ENCODE data around the gene ANGPTL2.

The ANGPTL2 gene

DNA sequence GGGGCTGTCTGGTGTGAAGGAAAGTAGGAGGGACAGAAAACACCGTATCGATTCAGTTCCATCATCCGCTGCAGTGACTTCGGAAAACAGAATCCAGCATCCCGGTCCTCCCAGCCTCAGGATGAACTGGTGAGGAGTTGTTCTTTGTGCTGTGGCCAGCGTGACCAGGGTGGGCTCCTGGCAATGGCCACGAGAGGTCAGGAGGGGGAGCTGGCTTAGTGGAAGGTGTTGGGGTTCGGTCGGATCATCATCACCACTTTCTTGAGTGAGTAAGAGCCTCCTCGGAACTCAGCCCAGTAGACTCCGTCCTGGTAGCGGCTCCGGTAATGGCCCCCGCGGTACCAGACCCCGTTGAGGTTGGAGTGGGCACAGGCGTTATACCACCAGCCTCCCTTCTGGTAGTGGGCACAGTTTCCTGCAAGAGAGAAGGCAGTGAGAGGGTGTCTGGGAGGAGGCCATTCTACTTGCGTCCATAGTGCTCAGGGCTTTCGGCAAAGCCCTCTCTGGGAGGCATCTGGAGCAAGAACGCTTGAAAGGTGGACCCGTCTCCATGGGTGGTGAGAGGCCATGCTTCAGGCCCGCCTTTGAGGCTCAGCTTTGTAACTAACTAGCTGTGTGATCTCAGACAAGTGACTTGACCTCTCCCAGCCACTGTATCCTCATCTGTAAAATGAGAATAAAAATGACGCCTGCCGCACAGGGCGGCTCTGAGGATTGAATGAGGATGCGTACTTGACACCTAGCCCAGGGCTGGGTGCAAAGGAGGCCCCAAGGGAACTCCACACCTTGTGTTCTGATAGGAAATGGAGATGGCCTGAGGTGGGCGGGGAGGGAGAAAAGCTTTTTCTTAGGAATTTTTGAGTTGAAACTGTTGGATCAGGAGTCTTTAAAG, 33.5 kb downstream of the ANGPTL2 start:
- Histone ChIP-seq H3K4me1 (ENCODE audit: control insufficient read depth, insufficient read depth, low read length) (no peaks in the 10 kb centered on the region), H3K9ac (ENCODE audit: low read length) (no peak overlapping the region), H3K27ac (ENCODE audit: low read depth, low read length) (peak overlapping the region; percentile 49), H3K4me3 (ENCODE audit: low read length) (no peak overlapping the region), H3K36me3 (ENCODE audit: control insufficient read depth, insufficient read depth, low read length) (peaks cover 3% of the 10 kb centered on the region), H3K27me3 (ENCODE audit: control insufficient read depth, insufficient read depth, low read length) (no peaks in the 10 kb centered on the region)

DNA sequence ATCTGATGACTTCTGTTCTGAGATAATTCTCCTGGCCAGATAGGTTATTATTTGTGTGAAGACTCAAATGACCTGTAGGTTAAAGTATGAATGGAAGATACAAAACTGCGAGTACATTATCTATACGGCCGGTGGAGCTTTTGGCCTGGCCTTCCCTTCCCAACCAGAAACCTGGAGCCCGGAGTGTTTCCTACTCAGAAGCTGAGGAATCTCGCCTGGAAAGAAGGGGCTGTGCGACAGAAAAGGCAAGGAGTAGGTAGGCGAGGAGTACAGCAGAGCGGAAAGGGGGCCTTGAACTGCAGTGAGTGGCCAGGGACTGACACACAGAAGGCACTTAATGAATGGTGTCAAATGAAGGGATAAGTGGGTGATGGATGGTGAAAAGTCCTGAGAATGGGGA, 34.6 kb downstream of the ANGPTL2 start:
- Histone ChIP-seq H3K9ac (ENCODE audit: low read length) (no peak overlapping the region), H3K36me3 (ENCODE audit: control insufficient read depth, insufficient read depth, low read length) (peaks cover 3% of the 10 kb centered on the region), H3K27me3 (ENCODE audit: control insufficient read depth, insufficient read depth, low read length) (no peaks in the 10 kb centered on the region), H3K4me1 (ENCODE audit: control insufficient read depth, insufficient read depth, low read length) (no peaks in the 10 kb centered on the region), H3K27ac (ENCODE audit: low read depth, low read length) (no peak overlapping the region), H3K4me3 (ENCODE audit: low read length) (no peak overlapping the region)

DNA sequence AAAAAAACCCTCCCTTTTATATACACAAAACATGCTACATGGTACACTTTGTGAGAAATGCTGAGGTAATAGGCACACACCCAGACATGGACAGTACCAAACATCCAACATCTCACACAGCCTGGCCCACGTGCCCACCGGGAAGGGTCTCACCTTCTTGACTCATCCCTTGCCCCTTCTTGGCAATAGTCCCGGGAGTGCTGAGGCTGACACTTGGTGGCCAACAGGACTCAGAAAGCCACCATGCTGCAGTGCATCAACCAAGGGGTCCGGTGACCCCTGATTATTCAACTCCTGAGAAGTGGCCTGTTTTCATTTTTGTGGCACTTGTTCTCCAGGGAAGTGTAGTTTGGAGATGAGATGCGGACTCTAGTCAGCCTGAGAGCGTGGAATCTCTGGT, 35.0 kb downstream of the ANGPTL2 start:
- no peaks in the 10 kb centered on the region for H3K27me3 ChIP-seq (ENCODE audit: control insufficient read depth, insufficient read depth, low read length)
- no peak overlapping the region for H3K9ac ChIP-seq (ENCODE audit: low read length)
- no peak overlapping the region for H3K4me3 ChIP-seq (ENCODE audit: low read length)
- H3K4me1 ChIP-seq (ENCODE audit: control insufficient read depth, insufficient read depth, low read length): no peaks in the 10 kb centered on the region
- peaks cover 3% of the 10 kb centered on the region for H3K36me3 ChIP-seq (ENCODE audit: control insufficient read depth, insufficient read depth, low read length)
- no peak overlapping the region for H3K27ac ChIP-seq (ENCODE audit: low read depth, low read length)

DNA sequence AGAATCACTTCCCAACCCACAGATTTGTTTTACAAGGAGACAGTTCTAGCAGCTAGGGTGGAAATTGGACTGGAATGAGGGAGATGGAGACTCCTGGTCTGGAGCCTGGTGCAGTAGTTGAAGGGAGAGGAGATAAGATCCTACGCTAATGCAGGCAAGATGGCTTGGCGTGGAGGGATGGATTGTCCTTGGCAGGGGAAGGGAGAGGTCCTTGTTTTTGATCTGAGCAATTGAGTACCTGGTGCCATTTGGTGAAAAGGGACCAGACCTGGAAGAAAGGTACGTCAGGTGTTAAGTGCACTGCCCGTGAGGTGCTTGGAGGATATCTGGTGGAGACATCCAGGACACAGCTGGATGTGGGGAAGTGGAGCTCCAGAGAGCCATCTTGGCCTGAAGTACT, 35.7 kb downstream of the ANGPTL2 start:
- H3K4me1 ChIP-seq (ENCODE audit: control insufficient read depth, insufficient read depth, low read length): no peaks in the 10 kb centered on the region
- no peak overlapping the region for H3K9ac ChIP-seq (ENCODE audit: low read length)
- peaks cover 3% of the 10 kb centered on the region for H3K36me3 ChIP-seq (ENCODE audit: control insufficient read depth, insufficient read depth, low read length)
- no peak overlapping the region for H3K4me3 ChIP-seq (ENCODE audit: low read length)
- H3K27ac ChIP-seq (ENCODE audit: low read depth, low read length): no peak overlapping the region
- H3K27me3 ChIP-seq (ENCODE audit: control insufficient read depth, insufficient read depth, low read length): no peaks in the 10 kb centered on the region

DNA sequence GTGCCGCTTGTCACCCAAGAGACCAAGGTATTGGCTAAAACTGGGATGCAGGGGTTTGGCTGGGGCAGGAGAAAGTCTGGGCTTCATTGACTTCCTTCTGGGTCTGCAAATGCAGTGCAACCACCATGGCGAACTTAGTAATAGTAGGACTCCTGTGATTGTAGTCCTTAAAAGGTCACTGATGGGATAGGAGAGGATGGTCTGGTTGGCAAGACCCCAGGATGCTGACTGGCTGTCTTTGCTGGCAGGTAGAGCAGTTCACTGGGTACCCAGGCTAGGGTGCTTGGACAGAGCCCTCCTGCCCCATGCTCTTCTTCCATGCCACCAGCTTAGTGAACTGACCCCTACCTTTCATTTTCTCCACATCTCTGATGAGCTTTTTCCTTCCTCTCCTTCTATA, 37.2 kb downstream of the ANGPTL2 start:
- H3K36me3 ChIP-seq (ENCODE audit: control insufficient read depth, insufficient read depth, low read length): peaks cover 3% of the 10 kb centered on the region
- H3K27ac ChIP-seq (ENCODE audit: low read depth, low read length): no peak overlapping the region
- H3K4me1 ChIP-seq (ENCODE audit: control insufficient read depth, insufficient read depth, low read length): no peaks in the 10 kb centered on the region
- no peak overlapping the region for H3K4me3 ChIP-seq (ENCODE audit: low read length)
- no peaks in the 10 kb centered on the region for H3K27me3 ChIP-seq (ENCODE audit: control insufficient read depth, insufficient read depth, low read length)
- no peak overlapping the region for H3K9ac ChIP-seq (ENCODE audit: low read length)

DNA sequence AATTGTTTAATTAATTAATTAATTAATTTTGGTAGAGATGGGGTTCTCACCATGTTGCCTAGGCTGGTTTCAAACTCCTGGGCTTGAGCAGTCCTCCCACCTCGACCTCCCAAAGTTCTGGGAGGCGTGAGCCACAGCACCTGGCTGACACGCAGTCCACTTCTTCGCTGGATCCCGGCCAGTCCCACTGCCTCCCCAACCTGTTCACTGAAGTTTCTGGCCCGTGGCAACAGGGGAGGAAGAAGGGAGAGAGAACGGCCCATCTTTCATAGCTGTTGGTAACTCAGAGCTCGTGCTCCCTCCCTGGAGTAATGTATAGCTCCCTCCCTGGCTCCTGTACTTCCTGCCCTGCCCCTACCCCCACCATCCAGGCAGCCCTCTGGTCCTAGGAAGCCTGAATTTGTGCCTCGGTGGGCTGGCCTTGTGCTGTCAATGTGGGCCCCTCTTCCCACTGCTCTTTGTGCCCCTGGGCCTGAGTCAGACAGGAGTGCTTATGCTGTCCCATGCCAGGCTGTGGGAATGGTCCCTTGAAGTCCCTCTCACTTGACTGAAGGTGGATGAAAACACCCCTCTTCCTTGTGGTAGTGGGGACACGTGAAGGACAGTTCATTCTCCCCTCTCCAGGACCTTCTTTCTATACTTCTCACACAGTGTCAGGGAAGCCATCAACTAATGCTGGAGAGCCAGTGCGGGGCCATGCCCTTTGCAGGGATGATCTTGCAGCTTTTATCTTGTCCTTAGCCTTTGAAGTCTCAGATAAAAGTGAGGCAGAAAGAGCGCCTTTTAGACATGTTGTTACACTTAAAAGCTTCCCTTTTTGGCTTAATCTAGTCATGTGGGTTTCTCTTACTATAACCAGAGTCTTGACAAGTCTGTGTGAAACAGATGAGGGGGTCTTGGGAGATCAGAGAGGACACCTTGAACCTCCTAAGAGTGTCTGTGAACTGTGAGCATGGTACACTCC, 38.1 kb downstream of the ANGPTL2 start:
- H3K27ac ChIP-seq (ENCODE audit: low read depth, low read length): no peak overlapping the region
- H3K27me3 ChIP-seq (ENCODE audit: control insufficient read depth, insufficient read depth, low read length): no peaks in the 10 kb centered on the region
- H3K36me3 ChIP-seq (ENCODE audit: control insufficient read depth, insufficient read depth, low read length): peaks cover 3% of the 10 kb centered on the region
- no peak overlapping the region for H3K9ac ChIP-seq (ENCODE audit: low read length)
- H3K4me3 ChIP-seq (ENCODE audit: low read length): no peak overlapping the region
- H3K4me1 ChIP-seq (ENCODE audit: control insufficient read depth, insufficient read depth, low read length): no peaks in the 10 kb centered on the region

DNA sequence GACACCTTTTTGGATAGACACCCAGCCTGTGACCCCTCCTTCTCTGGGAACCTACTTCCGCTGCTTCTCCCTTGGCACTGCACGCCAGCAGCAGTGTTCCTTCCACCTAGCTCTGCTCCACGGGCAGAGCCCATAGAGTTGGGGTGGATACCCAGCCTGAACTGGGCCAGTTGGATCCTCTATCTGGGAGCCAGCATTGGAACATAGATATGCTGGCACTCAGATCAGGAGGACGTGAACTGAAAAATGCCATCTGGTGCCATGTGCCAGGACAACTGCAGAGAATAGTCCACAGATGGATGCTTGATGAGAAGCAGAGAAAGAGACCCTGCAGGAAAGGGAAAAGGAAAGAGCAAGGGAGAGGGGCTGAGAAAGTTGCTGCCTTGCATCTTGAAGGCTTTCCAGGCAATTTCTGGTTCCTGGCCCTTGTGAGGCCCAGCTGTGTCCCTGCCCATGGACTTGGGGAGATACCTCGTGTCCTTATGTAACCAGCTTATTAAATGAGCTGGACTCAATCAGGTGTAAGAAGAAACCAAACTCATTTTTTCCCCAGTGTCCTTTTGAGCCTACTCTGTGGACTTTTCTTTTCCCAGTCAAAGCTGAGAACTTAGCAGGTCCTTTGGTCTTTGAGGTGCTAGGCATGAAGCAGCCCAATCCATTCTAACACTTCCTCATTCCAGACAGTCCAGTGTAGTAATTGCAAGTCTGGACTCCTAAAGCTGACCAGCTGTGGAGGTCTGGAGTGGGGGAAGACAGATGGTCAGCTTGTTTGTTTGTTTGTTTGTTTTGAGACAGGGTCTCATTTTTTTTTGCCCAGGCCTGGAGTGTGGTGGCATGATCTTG, 39.1 kb downstream of the ANGPTL2 start:
- Histone ChIP-seq H3K27me3 (ENCODE audit: control insufficient read depth, insufficient read depth, low read length) (no peaks in the 10 kb centered on the region), H3K27ac (ENCODE audit: low read depth, low read length) (no peak overlapping the region), H3K9ac (ENCODE audit: low read length) (no peak overlapping the region), H3K4me3 (ENCODE audit: low read length) (no peak overlapping the region), H3K4me1 (ENCODE audit: control insufficient read depth, insufficient read depth, low read length) (no peaks in the 10 kb centered on the region), H3K36me3 (ENCODE audit: control insufficient read depth, insufficient read depth, low read length) (no peaks in the 10 kb centered on the region)

DNA sequence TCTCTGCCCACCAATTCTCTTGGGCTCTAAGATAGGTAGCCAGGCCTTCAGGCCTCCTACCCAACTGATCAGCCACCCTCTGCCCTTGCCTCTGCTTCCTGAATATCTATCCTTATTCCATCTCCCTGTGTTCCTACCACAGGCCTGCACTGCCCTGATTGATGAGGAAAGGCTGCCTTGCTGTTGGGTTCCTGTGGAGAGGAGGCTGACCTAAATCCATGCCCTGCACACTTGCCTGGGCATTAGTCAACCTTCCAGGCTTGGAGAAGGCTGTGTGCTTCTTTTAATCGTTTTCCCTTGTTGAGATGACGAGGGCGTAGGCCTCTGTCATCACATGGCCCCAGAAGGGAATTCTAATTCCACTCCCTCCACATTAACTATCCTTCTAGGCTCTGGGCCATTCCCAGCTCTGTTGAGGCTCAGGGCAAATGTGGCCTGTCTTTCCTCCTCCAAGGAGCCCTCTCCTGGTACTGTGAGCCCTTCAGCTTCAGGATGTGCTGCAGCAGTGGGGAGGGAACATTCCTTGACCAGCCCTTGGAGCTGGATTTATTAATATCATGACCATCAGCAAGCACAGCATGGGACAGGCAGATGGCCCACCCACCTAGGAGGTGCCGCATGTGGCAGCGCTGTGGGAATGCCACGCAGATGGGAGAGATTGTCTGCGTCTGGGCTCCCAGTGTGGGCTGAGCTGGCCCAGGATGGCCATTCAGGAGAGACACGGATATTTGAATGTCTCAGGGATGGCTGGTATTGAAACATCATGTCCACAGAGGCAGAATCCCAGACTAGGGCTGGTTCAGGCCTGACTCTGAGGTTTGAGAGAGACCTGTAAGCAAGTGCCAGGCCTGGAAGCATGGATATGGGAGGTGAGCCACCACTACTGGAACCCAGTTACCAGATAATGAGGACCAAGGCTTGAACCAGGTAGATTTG, 40.9 kb downstream of the ANGPTL2 start:
- Histone ChIP-seq H3K27me3 (ENCODE audit: control insufficient read depth, insufficient read depth, low read length) (no peaks in the 10 kb centered on the region), H3K27ac (ENCODE audit: low read depth, low read length) (no peak overlapping the region), H3K4me3 (ENCODE audit: low read length) (no peak overlapping the region), H3K36me3 (ENCODE audit: control insufficient read depth, insufficient read depth, low read length) (no peaks in the 10 kb centered on the region), H3K4me1 (ENCODE audit: control insufficient read depth, insufficient read depth, low read length) (no peaks in the 10 kb centered on the region), H3K9ac (ENCODE audit: low read length) (no peak overlapping the region)

DNA sequence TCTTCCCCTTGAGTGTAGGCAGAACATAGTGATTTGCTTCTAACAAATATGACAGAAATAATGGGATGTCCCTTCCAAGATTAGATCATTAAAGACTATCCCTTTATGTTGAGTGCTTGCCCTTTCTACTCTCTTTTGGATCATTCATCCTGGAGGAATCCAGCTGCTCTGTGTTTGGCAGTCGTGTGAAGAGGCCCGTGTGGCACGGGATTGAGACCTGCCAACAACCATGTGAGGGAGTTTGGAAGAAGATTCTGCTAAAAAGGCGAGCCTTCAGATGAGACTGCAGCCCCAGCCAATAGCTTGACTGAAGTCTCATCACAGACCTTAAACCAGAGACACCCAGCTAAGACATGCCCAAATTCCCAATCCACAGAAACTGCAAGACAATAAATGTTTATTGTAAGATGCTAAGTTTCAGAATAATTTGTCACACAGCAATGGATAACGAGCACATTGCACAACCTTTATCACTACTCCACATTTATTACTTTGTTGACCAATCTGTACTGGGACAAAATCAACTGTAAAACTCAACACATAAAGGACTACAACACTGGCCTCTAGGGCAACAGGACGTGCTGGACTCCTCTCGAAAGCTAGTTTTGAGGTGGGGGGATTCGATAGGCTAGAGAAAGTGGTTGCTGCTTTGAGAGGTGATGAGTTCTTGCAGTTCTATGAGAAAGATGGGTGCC, 42.8 kb downstream of the ANGPTL2 start:
- no peaks in the 10 kb centered on the region for H3K36me3 ChIP-seq (ENCODE audit: control insufficient read depth, insufficient read depth, low read length)
- H3K9ac ChIP-seq (ENCODE audit: low read length): no peak overlapping the region
- H3K4me3 ChIP-seq (ENCODE audit: low read length): no peak overlapping the region
- peaks cover 6% of the 10 kb centered on the region for H3K4me1 ChIP-seq (ENCODE audit: control insufficient read depth, insufficient read depth, low read length)
- no peaks in the 10 kb centered on the region for H3K27me3 ChIP-seq (ENCODE audit: control insufficient read depth, insufficient read depth, low read length)
- no peak overlapping the region for H3K27ac ChIP-seq (ENCODE audit: low read depth, low read length)

DNA sequence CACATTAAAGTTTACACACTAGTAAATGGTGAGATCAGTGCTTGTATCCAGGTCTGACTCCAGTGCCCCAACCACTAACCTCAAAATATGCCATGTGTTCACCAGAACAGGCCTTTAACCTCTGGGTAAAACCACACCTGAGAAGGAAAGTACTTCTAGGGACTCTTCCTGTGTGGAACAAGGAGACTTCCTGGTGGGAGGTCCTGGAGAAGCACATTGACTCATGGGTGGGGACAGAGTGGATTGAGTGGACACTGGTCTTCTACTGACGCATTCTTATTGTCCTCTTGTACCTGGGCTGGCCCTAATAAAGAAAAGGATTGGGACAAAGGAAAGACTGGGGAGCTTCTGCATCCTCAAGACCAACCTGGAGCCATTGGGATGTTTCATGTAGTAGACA, 43.4 kb downstream of the ANGPTL2 start:
- H3K4me1 ChIP-seq (ENCODE audit: control insufficient read depth, insufficient read depth, low read length): peaks cover 11% of the 10 kb centered on the region
- no peak overlapping the region for H3K9ac ChIP-seq (ENCODE audit: low read length)
- no peaks in the 10 kb centered on the region for H3K27me3 ChIP-seq (ENCODE audit: control insufficient read depth, insufficient read depth, low read length)
- no peaks in the 10 kb centered on the region for H3K36me3 ChIP-seq (ENCODE audit: control insufficient read depth, insufficient read depth, low read length)
- no peak overlapping the region for H3K27ac ChIP-seq (ENCODE audit: low read depth, low read length)
- H3K4me3 ChIP-seq (ENCODE audit: low read length): no peak overlapping the region

DNA sequence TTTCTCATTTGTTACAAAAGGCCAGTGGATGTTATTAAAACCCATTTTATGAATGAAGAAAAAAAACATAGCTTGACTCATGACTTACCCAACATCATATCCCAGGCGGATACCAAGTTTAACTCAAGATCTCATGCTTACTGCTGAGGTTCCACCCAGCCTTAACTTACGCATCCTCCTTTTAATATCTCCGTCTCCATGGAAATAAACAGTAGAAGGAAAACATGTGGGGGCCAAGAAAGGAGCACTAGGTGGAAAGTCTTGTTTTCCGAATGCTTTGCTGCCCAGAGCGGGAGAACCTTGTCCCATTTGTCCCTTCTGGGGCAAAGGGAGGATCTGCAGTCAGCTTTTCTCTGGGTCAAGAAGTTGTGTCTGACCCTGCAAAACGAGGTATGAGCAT, 44.1 kb downstream of the ANGPTL2 start:
- no peak overlapping the region for H3K4me3 ChIP-seq (ENCODE audit: low read length)
- H3K4me1 ChIP-seq (ENCODE audit: control insufficient read depth, insufficient read depth, low read length): peaks cover 11% of the 10 kb centered on the region
- no peak overlapping the region for H3K9ac ChIP-seq (ENCODE audit: low read length)
- H3K27me3 ChIP-seq (ENCODE audit: control insufficient read depth, insufficient read depth, low read length): no peaks in the 10 kb centered on the region
- H3K36me3 ChIP-seq (ENCODE audit: control insufficient read depth, insufficient read depth, low read length): no peaks in the 10 kb centered on the region
- no peak overlapping the region for H3K27ac ChIP-seq (ENCODE audit: low read depth, low read length)

Data from rectal smooth muscle tissue (tissue), 1 donor.